ENCODE data around the gene NDOR1.
A peak's percentile ranks its signal among the peaks of the same experiment; 100 is the strongest.

NDOR1 gene

GRCh38 chr9:137167747-137168572, 37.5 kb upstream of the NDOR1 start:
- no peak for DNase-seq

- no peak for DNase-seq
These were observed 37.0 kb upstream of the NDOR1 start for GRCh38 chr9:137168573-137168903.

- DNase-seq, result no peak
These were observed 36.3 kb upstream of the NDOR1 start for GRCh38 chr9:137168904-137169856.

GRCh38 chr9:137169896-137170358, 35.6 kb upstream of the NDOR1 start, which contains the start of gene LRRC26:
LRRC26 (minus strand) TSS chr9:137170051; CDS start chr9:137169943, 108 bp downstream.
- no peak for DNase-seq

DNA sequence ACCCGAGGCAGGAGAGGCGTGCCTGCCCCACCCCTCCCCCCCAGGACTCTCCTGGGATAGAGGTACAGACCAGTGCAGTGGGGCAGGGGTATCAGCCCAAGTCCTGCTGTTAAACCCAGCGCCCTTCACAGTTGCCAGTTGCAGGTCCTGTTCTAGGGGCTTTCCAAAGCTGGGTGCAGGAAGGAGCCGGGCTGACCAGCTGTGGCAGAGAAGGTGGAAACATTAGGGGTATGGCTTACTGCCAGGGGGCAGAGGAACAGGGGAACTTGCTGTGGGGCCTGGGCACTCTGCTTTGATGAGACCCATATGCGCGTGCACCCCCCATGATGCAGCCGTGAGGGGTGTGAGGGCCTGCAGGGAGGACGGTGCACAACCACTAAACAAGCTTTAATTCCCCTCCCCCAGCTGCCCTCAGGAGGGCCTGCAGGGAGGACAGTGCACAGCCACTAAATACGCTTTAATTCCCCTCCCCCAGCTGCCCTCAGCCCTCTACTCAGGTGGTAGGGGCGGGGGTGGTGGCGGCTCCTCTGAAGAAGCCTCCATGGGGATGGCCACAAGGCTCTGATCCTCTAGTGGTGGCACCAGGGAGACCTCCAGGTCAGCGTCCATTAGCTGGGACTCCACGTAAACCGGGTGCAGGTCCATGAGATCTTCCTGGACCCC, 34.9 kb upstream of the NDOR1 start:
- no peak for DNase-seq

DNA sequence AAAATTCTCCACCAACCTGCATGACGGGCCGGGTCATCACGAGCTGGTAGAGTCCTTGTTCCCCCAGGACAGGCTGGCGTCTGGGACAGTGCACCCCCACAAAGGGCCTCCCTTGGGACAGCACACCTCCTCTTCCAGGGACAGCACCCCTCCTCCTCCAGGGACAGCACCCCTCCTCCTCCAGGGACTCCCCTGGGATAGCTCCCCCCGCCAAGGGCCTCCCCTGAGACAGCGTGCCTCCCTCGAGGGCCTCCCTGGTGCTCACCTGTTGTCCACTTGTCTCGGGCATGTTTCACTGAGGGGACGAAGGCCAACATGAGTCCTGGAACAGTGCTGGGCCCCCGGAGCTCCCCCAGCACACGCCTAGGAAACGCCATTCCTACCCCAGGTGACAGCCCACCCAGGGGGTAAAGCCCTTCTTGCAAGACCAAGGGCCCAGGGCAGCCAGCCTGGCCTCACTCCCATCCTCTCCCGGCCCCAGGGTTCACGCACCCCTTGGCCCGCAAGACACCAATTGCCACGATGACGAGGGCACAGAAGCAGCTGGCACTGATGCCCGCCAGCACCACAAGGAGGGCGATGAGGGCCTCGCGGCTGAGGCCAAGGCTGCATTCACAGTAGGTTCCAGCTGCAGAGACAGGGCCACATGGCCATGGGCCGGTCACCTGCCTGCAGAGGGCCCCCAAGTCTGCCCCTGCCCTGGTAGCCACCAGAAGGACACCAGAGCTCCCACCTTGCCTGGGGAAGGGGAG, 34.2 kb upstream of the NDOR1 start:
- no peak for DNase-seq

- DNase-seq, result no peak
These were observed 32.4 kb upstream of the NDOR1 start for GRCh38 chr9:137172901-137173795.

DNA sequence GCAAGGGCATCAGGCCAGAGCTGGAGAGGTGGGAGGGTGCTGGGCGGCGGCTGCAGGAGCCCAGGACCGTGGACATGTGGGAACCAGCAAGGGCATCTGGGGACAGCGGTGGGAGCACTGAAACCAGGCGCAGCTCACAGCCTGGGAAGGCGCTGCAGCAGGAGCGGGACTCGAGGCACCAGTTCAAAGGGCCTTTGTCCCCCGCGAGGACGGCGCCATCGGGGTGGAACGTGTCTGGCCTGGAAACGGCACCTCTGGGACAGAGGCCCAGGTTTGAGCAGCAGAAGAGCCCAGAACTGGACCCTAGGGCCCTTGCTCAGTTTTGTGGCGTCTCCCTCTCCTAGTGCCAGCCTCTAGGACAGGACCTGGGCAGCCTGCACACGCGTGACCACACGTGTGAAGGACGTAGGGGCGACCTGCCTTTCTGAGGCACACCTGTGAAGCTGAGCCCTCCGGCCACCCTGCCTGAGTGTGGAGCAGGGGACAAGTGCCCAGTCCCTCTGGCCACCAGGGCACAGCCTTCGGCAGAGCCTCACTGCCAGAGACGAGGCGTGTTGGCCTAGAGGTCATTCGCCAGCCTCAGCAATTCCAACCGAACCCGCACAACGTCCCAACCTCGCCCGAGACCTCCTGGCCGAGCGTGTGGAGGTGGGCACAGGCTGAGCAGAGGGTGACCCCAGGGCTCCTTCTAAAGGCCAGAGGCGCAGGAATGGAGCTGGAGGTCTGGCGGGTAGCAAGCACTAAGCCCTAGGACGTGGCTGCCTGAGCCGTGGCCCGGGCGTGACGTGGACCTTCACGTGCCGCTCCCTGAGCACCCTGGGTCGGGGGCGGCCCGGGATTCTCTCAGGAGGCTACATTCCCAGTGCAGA, 31.5 kb upstream of the NDOR1 start:
- no peak for DNase-seq

- DNase-seq, result peak; percentile 33
These were observed 30.7 kb upstream of the NDOR1 start for GRCh38 chr9:137174722-137175293.

DNA sequence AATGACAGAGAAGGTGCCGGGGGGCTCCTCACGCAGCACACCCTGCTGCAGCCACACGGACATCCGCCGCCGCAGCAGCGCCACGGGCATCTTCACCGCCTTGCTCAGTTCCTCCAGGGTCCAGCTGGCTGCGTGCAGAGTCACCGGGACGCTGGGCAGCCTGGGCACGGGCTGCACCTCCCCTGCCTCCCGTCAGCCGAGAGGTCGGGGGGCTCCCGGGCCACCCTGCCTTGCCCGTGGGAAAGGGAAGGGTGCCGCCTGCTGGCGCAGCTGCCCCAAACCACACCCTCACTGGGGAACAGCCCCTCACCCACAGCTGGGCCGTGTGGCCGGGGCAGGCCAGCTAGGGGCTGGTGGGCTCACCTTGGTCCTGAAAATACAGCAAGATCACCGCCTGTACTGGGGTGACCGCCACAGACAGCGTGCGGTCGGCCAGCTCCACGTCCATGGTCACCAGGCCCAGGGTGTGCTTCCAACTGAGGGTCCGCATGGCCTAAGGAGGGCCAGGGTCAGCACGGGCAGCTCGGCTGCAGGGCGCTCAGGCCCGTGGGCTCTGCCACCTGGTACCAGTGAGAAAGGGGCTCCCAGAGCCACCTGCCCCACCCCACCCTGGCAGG, 30.0 kb upstream of the NDOR1 start:
- no peak for DNase-seq

DNA sequence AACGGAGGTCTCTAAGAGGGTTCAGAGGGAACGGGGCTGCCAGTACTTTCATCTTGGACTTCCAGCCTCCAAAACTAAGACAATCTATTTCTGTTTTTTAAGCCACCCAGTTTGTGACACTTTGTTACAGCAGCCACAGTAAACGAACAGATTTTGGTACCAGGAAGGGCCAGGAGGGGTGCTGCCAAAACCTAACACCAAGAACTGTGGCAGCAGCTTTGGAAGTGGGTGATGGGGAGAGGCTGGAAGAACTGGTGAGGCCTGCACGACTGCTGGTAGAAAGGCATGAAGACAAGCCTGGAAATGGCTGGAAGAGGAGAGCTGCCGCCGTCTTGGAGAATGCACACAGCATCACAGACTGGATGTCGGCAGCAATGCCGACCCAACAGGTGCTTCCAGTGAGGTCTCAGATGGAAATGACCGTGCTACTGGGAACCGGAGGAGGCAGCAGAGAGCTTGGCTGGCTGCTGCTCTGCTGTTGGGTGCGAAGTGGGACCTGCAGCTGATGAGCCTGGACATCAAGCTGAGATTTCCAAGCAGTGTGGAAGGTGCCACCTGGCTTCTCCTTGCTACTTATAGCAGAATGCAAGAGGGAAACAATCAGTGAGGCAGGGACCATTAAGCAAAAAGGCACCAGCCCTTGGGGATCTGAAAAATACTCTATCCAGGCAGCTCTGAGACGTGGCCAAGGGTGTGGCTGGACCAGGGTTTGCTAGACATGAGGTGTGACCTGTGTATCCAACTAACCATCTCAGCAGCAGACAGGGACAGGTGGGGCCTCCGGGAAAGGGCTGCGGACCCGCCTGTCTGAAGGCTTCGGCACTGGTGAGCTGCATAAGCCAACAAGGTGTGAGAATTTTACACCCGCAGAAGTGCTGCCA, 29.0 kb upstream of the NDOR1 start:
- peak; percentile 26 for DNase-seq

- DNase-seq, result no peak
These were observed 27.1 kb upstream of the NDOR1 start for GRCh38 chr9:137178201-137178938.

DNA sequence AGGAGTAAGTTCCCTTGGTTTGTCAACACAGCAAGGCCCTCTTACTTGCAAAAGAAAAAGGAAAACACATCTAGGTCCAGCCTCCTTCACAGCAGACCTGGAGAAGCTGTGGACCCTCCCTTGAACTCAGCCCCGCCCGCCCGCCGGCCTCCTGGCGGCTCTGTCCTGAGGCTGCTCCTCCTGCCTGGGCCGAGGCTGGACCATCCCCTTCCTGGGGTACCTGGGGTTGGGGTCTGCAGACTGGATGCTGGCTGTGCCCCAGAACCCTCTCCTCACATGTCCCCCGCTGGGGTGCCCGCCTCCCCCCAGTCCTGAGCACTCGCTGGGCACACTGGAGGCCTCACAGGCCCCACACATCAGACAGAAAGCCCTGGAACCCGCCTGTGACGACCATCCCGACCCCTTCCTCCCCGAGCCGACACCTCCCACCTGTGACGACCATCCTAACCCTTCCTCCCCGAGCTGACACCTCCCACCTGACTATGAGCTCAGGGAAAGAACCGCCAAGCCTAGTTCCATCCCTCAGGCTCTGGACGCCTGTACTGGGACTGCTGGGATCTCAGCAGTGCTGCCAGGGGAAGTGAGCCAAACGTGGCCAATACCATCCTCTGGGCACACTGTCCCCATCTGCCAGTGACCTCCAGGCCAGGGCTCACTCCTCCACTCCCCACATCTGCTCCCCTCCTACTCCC, 26.4 kb upstream of the NDOR1 start:
- no peak for DNase-seq

DNA sequence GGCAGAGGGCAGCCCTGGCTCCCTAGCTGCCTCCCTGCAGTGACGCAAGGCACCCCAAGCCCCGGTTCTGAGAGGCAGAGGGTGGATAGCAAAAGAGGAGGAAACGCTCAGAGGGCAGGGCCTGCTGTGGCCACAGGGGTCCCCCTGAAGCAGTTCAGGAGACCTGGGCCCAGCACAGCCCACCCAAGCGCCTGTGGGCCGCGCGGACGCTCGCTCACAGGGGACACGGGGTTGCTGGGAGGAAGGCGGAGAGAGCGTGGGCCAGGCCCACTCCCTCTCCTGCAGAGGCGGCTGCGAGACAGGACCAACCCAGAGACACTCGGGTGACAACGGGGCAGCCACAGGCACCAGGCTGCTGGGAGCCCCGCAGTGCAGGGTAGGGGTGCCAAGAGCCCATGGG, 25.7 kb upstream of the NDOR1 start:
- no peak for DNase-seq

DNA sequence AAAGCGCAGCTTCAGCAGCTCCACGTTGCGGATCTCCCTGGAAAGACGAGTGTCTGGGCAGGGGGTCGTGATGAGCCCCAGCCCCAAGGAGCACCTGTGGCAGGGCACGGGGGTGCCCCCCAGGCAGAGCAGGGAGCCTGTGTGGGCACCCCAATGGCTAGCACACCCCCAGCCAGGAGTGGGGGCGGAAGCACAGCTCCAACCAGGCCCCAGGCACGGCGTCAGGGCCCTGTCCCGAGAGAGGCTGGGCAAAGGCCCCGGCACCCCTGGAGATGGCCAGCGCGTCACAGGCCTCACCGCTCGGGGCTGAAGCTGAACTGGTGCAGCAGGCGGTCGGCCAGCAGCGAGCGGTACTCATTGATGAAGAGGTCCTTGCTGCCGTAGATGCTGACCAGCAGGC, 25.0 kb upstream of the NDOR1 start:
- DNase-seq, result no peak

GRCh38 chr9:137181680-137182079, 23.8 kb upstream of the NDOR1 start:
- no peak for DNase-seq

DNA sequence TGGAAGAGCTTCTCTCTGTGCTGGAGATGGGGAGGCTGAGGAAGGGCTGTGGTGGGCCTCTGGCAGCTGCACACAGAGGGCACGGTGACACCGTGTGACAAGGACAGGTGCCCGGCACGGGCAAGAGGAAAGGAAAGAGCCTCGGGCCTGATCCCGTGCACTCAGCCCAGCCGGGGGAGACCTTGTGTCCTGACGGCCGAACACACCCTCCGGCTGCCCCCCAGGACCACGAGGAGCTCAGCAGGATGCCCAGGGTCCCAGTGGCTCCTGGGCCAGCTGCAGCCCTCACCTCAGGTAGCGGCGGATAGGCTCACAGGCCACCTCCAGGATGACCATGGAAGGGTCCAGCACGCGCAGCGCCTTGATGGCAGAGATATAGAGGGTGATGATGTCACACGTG, 22.7 kb upstream of the NDOR1 start:
- DNase-seq, result no peak

Measured in stimulated activated CD4-positive, alpha-beta T cell treated with anti-CD3 and anti-CD28 coated beads, Interleukin-4, amount 100 ng/mL, for 1 hour (primary cell).